M059J (cell line): ENCODE data around the gene ZNF195. TPM values are rescaled to one million over a fixed set of nuclear protein-coding genes. Genes with fewer than 3 reads are reported as not detected.
"Not testable (repeated sequence)": the region's sequence is repeated elsewhere in the genome, so short reads cannot be mapped to it uniquely, and the experiment has no call there.

Experiments
- DNase-seq: peaks from one replicate; pipeline ENCODE4 v3.0.0-alpha.2; 2012; ENCODE audit warnings: low read depth
- total RNA-seq: library from RNA; depleted of rRNA; stranded (reverse); fragments of >200 nt; shearing (Covaris generic); gene quantifications from 2 replicates; pipeline ENCODE4 v1.2.3, GENCODE V29; 2014; rRNA removed

ZNF195 gene
- 16.5 and 17.9 TPM in 2 replicates for total RNA-seq

- DNase-seq, result peak; percentile 98
These were observed at the start of gene ZNF195 for GRCh38 chr11:3378426-3379423. Gene ZNF195 (minus strand): TSS chr11:3379146. CDS start chr11:3379040, 106 bp downstream.

- DNase-seq, result not testable (repeated sequence)
These were observed 49.1 kb upstream of the ZNF195 start for GRCh38 chr11:3428076-3428475.

GRCh38 chr11:3426541-3426940, 47.6 kb upstream of the ZNF195 start:
- not testable (repeated sequence) for DNase-seq

- not testable (repeated sequence) for DNase-seq
These were observed 45.0 kb upstream of the ZNF195 start for GRCh38 chr11:3423928-3424327.

- DNase-seq, result peak; percentile 4
These were observed 44.3 kb upstream of the ZNF195 start for GRCh38 chr11:3423138-3423731.

- DNase-seq, result peak; percentile 96
These were observed 43.6 kb upstream of the ZNF195 start for GRCh38 chr11:3422380-3423137.

- peak; percentile 23 for DNase-seq
These were observed 42.8 kb upstream of the ZNF195 start for GRCh38 chr11:3421608-3422379.

GRCh38 chr11:3420281-3421042, 41.5 kb upstream of the ZNF195 start:
- DNase-seq, result peak; percentile 17

GRCh38 chr11:3419496-3419895, 40.5 kb upstream of the ZNF195 start:
- not testable (repeated sequence) for DNase-seq

GRCh38 chr11:3417047-3417446, 38.1 kb upstream of the ZNF195 start:
- peak; percentile 51 for DNase-seq

GRCh38 chr11:3415301-3415700, 36.4 kb upstream of the ZNF195 start:
- DNase-seq, result peak; percentile 44

GRCh38 chr11:3413666-3414065, 34.7 kb upstream of the ZNF195 start:
- DNase-seq, result not testable (repeated sequence)

GRCh38 chr11:3412837-3413236, 33.9 kb upstream of the ZNF195 start:
- no peak for DNase-seq

GRCh38 chr11:3408722-3409121, 29.8 kb upstream of the ZNF195 start:
- DNase-seq, result peak; percentile 59

GRCh38 chr11:3408058-3408605, 29.2 kb upstream of the ZNF195 start:
- not testable (repeated sequence) for DNase-seq

- not testable (repeated sequence) for DNase-seq
These were observed 28.0 kb upstream of the ZNF195 start for GRCh38 chr11:3406937-3407336.

GRCh38 chr11:3406223-3406875, 27.4 kb upstream of the ZNF195 start:
- not testable (repeated sequence) for DNase-seq

GRCh38 chr11:3404076-3404925, 25.4 kb upstream of the ZNF195 start:
- DNase-seq, result not testable (repeated sequence)

GRCh38 chr11:3402861-3403250, 23.9 kb upstream of the ZNF195 start:
- DNase-seq, result not testable (repeated sequence)
